NCI-H1930 (cell line): ENCODE data around the gene VSTM4.

Experiments
- DNase-seq, 2 experiments: peaks; one replicate each; lab custom pipeline; 2025; lab: John Stamatoyannopoulos, UW

VSTM4 gene

GRCh38 chr10:49007129-49007528 is 108.2 kb downstream of the VSTM4 start:
- DNase-seq = no peak

DNA sequence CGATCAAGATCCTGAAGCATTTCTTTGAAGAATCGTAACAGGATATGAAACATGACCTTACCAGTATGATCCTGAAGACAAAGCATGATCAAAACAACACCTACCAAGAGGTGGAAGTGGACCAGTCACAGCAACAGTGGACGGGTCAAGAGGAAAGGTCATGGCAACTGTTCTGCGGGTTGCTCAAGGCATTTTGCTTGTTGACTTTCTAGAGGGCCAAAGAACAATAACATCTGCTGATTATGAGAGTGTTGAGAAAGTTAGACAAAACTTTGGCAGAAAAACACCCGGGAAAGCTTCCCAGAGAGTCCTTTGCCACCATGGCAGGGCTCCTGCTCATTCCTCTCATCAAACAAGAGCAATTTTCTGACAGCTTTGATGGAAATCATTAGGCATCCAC is 110.1 kb downstream of the VSTM4 start:
- no peak for DNase-seq

DNA sequence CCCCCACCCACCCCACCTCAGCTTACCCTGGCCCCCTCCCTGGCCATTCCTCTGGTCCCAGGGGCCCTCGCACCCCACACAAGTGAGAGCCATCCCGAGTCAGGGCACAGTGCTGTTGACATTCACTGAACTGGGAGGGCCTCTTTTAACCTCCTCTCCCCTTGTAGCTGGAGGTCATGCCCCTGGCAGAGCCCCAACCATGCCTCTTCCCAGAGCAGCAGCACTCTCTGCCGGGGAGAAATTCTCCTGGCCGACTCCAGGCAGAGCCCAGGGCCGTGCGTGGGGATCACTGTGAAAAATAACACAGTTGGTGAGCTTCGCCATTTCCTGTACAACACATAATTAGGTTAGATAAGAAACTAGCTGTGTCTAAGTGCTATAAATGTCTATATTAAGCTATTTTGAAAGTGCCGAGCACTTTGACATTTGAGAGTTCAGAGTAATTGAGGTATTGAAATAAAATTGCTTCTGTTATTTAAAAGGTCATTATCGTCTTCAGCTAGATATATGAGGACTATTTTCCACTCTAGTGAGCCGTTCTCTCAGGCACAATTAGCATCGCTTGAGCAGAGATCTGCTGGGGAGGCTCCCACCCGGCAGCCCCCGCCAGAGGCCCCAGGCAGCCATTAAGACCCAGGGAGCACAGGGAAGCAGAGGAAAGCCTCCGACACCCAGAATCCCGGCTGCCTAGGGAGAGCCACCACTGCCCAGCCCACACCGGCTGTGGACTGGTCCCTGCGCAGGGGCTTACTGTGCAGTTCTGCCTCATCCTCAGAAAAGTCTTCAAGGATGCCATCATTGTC is 113.3 kb downstream of the VSTM4 start:
- no peak for DNase-seq

DNA sequence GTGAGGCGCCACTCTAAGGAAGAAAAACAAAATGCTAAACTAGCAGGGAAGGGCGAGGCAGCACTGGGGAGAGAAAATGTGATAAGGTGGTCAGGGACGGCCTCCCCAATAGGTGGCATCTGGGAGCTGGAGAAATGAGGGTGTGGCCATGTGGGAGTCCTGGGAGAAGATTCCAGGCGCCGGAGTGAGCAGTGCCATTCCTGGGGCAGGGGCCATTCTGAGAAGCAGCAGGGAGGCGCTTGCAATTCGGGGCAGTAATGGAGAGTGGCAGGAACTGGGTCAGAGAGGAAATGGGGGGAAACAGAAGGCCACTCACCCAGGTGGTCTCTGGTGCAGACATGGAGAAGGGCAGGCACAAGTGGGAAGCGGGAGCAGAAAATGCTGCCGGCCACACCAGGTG is 113.9 kb downstream of the VSTM4 start:
- no peak for DNase-seq

DNA sequence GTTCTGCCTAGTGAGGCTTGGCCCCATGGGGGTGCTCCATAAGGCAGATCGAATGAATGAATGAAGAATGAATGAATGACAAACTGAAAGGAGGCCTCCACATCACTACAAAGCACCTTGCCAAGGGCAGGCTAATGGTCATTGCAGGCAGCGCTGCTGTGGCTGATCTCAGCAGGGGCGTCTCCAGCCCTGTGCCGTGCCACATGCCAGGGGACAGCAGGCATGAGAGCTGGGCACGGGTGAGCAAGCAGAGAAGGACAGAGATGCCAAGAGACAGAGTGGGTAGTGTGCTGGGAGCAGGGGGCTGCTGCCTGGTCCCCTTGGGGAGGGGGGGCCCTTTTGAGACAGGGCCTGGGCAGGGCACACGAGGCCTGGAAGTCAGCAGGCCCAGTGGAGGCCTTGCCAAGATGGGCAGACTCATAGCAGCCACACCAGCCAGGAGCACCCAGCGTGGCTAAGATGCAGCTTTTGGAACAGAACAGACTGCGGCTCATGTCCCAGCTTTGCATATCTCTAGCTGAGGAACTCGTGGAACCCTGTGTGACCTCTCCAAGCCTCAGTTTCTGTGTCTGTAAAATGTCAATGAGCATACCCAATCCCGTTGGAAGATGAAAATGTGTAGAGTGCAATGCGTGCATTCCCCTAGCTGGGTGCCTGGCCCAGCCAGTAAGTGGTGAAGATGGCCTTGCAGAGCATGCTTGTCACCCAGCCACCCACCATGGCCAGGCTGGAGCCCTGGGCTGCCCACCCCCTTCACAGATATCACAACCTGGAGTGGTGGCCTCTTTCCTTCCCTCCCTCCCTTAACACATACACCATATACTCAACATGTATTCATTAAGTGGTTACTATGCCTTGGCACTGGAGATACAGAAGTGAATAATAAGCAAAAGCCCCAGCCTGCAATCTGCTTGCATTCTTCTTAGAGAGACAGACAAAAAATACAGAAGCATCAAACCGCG is 114.6 kb downstream of the VSTM4 start:
- no peak for DNase-seq

GRCh38 chr10:48999346-48999745 is 116.0 kb downstream of the VSTM4 start:
- DNase-seq = no peak

DNA sequence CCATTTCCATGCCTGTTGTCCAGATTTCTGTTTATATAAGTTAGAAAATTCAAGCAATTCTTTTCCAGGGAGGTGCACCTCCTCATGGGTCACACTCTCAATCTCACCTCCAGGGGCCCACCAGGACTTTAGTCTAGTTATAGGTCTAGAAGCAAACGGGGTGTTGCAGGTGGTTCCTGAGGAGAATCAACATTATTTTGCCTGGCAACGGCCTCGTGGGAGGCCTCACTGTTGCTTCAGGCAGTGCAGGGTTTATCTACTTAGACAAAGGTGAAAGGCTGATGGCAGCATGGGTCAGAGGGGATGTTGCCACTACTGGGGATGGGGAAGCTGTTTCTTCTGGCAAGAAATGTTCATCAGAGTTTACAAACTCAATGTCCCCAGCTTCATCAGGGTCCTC is 119.0 kb downstream of the VSTM4 start:
- DNase-seq = no peak

DNA sequence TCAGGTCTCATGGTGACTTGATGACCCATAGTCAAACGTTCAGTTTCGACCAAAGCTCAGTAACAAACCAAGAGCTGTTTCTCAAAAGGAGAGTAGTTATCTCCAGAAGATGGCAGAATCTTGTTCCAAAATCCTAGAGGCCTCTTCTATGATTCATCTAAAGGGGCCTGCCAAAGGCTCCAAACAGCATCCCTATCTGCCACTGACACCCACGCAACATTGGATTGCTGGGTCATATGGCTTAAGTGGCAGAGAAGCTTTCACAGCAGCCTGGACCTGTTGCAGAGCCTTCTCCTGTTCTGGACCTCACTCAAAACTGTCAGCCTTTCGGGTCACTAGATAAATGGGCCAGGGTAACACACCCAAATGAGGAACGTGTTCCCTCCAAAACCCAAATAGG is 121.7 kb downstream of the VSTM4 start:
- no peak for DNase-seq

- DNase-seq = no peak
Observed at GRCh38 chr10:48990226-48990625, 125.1 kb downstream of the VSTM4 start.

GRCh38 chr10:48985621-48986158 is 129.6 kb downstream of the VSTM4 start:
- no peak for DNase-seq

- no peak for DNase-seq
Observed at GRCh38 chr10:48983648-48984351, 131.5 kb downstream of the VSTM4 start.

- no peak for DNase-seq
Observed at GRCh38 chr10:48982584-48982983, 132.7 kb downstream of the VSTM4 start.

- DNase-seq = peak in 1 of 2 experiments; percentile 0
Observed at GRCh38 chr10:48981310-48981907, 133.9 kb downstream of the VSTM4 start.

GRCh38 chr10:48978318-48978717 is 137.0 kb downstream of the VSTM4 start:
- DNase-seq = no peak

GRCh38 chr10:48976196-48976595 is 139.1 kb downstream of the VSTM4 start:
- no peak for DNase-seq

- DNase-seq = no peak
Observed at GRCh38 chr10:48974510-48975156, 140.7 kb downstream of the VSTM4 start.

DNA sequence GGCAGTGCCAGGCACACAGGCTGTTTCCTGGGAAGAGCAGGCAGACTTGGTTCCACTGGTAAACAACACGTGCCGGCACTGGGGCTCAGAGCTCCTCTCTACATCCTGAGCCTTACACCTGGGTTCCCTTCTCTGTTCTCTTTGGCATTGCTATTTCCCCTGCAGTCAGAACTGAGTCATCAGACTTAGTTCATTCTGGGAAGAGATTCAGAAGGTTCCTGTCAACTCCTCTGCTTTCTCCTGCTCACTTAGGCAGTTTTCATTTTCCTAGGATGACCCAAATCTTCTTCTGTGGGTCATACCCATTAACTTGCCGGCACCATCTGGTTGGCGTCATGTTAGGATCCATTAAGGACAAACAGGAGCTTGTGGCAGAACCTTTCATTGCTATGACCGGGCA is 142.3 kb downstream of the VSTM4 start:
- no peak for DNase-seq

DNA sequence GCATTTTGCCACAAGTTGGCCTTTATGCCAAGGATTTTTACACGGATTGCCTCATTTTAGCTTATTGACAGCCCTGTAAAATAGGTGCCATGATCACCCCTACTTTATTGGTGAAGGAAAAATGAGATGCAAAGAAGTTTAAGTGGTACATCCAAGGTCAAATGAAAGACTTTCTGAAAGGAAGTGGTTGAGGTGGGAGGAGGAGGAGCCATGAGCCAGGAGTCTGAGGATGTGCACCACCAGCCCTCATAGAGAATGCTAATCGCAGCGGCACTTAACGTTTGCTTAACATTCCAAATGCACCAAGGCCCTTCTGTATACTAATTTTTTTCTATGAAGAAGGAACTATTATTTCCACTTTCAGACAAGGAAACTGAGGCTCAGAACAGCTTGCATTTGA is 144.7 kb downstream of the VSTM4 start:
- DNase-seq = no peak

DNA sequence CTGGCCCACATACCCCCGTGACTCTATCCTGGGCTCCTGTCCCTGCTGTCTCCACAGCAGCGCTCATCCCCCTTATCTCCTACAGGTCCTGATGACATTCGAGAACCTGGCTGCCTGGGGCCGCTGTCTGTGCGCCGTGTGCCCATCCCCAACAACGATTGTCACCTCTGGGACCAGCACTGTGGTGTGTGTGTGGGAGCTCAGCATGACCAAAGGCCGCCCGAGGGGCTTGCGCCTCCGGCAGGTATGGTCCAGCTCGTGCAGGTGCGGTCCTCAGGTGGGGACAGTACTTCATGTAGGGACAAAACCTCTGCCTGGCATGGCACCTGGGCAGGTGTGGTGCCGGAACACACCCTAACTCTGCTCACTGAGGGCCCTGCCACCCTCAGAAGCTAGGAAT is 145.3 kb downstream of the VSTM4 start:
- DNase-seq = no peak

GRCh38 chr10:48968036-48968435 is 147.3 kb downstream of the VSTM4 start:
- no peak for DNase-seq

DNA sequence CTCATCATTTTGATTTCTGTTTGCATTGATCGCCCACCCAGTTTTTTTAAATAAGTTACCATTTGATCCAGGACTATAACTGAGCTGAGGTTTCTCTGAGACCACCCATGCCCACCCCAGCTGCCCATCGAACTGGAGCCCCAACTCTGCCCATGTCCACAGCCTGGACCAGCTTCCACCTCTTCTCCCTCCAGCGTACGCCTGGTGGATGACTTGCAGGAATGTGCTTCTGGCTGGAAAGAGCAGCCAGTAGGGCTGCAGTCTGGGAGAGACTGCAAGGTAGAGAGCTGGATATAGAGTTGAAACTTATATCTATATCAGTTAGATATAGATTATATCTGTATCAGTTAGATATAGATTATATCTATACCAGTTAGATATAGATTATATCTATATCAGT is 149.9 kb downstream of the VSTM4 start:
- DNase-seq = no peak
